Tibial artery (tissue), 4 donors: ENCODE data around the gene DLEC1.

Experiments used
- DNase-seq, 2 donors: peaks; one replicate each; pipeline ENCODE4 v3.0.0-alpha.2; 2019
- H3K27ac ChIP-seq, 2 donors: fragments of 200-600 bp; sonication (generic) in 1 of 2; 1 replicate in 1 of 2; 2 replicates in 1 of 2; pipeline ENCODE4 v1.5.1; 2018 to 2019; ENCODE audit warnings: mild to moderate bottlenecking in 1 of 2
- H3K27me3 ChIP-seq, 2 donors: fragments of 200-600 bp; sonication (generic) in 1 of 2; one replicate each; pipeline versions ENCODE4 v1.5.1 to v1.6.0; 2016 to 2019
- H3K36me3 ChIP-seq, 3 donors: fragments of 200-600 bp; sonication (generic) in 2 of 3; one replicate each; pipeline ENCODE4 v1.5.1; 2016 to 2019; ENCODE audit warnings: mild to moderate bottlenecking in 2 of 3
- H3K4me1 ChIP-seq, 4 donors: fragments of 200-600 bp; sonication (generic) in 2 of 4; 1 replicate in 3 of 4; 2 replicates in 1 of 4; pipeline ENCODE4 v1.5.1; 2016 to 2019
- H3K4me3 ChIP-seq, 2 donors: fragments of 200-600 bp; sonication (generic) in 1 of 2; 1 replicate in 1 of 2; 2 replicates in 1 of 2; pipeline ENCODE4 v1.5.1; 2018 to 2019; ENCODE audit warnings: mild to moderate bottlenecking in 2 of 2
- H3K9me3 ChIP-seq, 3 donors: fragments of 200-600 bp; sonication (generic) in 1 of 3; one replicate each; pipeline ENCODE4 v1.5.1; 2016 to 2019
- intact Hi-C: fragments of 100-400 bp; cut with DNase I; formaldehyde crosslinking; loops from one replicate; pipeline ENCODE4 v1.15.0; 2023; ENCODE audit warnings: low total_unique reads
- TF ChIP-seq, protein P1 (sequence below), 2 experiments: fragments of 200-600 bp in 1 of 2; fragments of 450-650 bp in 1 of 2; IDR thresholded peaks; one replicate each; pipeline ENCODE4 v1.5.1; 2017 to 2019; ENCODE audit warnings: antibody characterized with exemption in 2 of 2, mild to moderate bottlenecking in 1 of 2, moderate library complexity in 1 of 2

Gene DLEC1

DNA sequence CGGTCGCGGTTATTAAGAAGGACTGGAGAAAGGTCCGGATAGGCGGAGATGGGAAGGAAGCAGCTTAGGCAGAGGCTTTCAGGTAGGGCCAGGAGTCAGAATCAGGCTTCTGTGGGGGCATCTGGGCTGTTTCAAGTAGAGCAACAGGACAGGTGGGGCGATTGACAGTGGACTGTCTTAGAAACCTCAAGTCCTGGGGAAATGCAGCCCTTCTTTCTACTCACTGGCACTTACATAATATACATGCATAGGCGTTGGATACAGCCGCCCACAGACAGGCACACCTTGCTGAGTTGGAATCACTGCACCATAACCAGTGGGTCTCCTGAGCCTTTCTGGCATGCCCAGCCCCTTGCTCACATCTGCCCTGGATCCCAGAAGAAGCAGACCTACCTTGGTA lies 100.2 kb downstream of the DLEC1 start:
- Histone ChIP-seq H3K9me3 (no peaks in the 10 kb centered on the region), H3K27ac (peak overlapping the region; percentile 88 to 89), H3K27me3 (no peaks in the 10 kb centered on the region), H3K4me1 (peaks cover 0 to 49% (median 33%) of the 10 kb centered on the region in 4 donors), H3K36me3 (peaks cover 10 to 27% (median 18%) of the 10 kb centered on the region in 3 donors), H3K4me3 (peak overlapping the region; percentile 90 to 97)
- intact Hi-C loops, result loop anchor here (2.0 to 10.0 kb wide), 2 partner anchors 26 to 104 kb away; partner anchors contain the start of genes DLEC1 and OXSR1
- peak in 1 of 2 donors; percentile 48 for DNase-seq
- TF ChIP-seq, protein P1, sequence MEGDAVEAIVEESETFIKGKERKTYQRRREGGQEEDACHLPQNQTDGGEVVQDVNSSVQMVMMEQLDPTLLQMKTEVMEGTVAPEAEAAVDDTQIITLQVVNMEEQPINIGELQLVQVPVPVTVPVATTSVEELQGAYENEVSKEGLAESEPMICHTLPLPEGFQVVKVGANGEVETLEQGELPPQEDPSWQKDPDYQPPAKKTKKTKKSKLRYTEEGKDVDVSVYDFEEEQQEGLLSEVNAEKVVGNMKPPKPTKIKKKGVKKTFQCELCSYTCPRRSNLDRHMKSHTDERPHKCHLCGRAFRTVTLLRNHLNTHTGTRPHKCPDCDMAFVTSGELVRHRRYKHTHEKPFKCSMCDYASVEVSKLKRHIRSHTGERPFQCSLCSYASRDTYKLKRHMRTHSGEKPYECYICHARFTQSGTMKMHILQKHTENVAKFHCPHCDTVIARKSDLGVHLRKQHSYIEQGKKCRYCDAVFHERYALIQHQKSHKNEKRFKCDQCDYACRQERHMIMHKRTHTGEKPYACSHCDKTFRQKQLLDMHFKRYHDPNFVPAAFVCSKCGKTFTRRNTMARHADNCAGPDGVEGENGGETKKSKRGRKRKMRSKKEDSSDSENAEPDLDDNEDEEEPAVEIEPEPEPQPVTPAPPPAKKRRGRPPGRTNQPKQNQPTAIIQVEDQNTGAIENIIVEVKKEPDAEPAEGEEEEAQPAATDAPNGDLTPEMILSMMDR (IDR thresholded peaks at IDR 0.05), result no peak

DNA sequence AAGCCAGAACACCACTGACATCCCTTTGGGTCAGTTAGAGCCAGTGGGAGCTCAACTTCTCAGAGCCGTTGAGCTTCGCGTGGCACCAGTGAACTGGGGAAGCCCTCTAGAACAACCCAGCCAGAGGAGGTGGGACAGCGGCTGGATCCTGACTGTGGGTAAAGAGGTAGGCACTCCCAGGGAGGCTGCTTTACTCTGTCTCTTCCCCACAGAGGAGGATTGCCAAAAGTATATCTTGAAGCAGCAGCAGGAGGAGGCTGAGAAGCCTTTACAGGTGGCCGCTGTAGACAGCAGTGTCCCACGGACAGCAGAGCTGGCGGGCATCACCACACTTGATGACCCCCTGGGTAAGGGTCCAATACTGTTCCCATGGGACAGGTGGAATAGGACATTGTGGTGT lies 100.6 kb downstream of the DLEC1 start:
- Histone ChIP-seq H3K27me3 (no peaks in the 10 kb centered on the region), H3K9me3 (no peaks in the 10 kb centered on the region), H3K4me1 (peaks cover 0 to 44% (median 33%) of the 10 kb centered on the region in 4 donors), H3K27ac (peak overlapping the region in 1 of 2 donors; percentile 89), H3K36me3 (peaks cover 8 to 23% (median 18%) of the 10 kb centered on the region in 3 donors), H3K4me3 (peak overlapping the region; percentile 90 to 97)
- TF ChIP-seq, protein P1 (IDR thresholded peaks at IDR 0.05), result no peak
- DNase-seq, result peak in 1 of 2 donors; percentile 61
- intact Hi-C loops, result loop anchor here (2.0 to 10.0 kb wide), 2 partner anchors 25 to 105 kb away; partner anchors contain the start of genes DLEC1 and OXSR1

DNA sequence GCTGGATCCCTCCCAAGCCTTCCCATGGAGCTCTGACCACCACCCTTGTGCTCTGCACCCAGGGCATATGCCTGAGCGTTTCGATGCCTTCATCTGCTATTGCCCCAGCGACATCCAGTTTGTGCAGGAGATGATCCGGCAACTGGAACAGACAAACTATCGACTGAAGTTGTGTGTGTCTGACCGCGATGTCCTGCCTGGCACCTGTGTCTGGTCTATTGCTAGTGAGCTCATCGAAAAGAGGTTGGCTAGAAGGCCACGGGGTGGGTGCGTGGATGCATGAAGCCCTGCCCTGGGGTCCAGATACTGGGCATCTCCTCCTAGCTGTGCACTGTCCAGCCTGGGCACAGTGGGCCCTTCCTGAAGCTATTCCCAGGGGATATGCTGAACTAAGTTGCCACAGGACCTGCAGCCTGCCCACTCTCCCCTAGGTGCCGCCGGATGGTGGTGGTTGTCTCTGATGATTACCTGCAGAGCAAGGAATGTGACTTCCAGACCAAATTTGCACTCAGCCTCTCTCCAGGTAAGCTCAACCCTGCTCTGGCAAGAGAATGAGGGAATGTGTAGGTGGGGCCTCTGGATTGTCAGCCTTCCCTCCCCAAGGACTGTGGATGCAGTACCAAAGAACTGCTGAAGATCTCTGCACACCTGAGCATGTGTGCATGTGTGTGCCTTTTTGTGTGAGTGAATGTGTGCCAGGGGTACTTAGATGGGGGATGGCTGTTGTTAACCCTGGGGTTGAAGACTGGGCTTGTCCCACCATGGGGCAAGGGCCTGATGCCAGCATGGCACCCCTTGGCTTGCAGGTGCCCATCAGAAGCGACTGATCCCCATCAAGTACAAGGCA lies 101.5 kb downstream of the DLEC1 start:
- Histone ChIP-seq H3K27me3 (no peaks in the 10 kb centered on the region), H3K4me3 (no peak overlapping the region), H3K27ac (no peak overlapping the region), H3K9me3 (no peaks in the 10 kb centered on the region), H3K36me3 (peaks cover 8 to 22% (median 18%) of the 10 kb centered on the region in 3 donors), H3K4me1 (peaks cover 0 to 36% (median 26%) of the 10 kb centered on the region in 4 donors)
- TF ChIP-seq, protein P1 (IDR thresholded peaks at IDR 0.05), result no peak
- DNase-seq, result peak in 1 of 2 donors; percentile 50
- intact Hi-C loops, result no loop called here

DNA sequence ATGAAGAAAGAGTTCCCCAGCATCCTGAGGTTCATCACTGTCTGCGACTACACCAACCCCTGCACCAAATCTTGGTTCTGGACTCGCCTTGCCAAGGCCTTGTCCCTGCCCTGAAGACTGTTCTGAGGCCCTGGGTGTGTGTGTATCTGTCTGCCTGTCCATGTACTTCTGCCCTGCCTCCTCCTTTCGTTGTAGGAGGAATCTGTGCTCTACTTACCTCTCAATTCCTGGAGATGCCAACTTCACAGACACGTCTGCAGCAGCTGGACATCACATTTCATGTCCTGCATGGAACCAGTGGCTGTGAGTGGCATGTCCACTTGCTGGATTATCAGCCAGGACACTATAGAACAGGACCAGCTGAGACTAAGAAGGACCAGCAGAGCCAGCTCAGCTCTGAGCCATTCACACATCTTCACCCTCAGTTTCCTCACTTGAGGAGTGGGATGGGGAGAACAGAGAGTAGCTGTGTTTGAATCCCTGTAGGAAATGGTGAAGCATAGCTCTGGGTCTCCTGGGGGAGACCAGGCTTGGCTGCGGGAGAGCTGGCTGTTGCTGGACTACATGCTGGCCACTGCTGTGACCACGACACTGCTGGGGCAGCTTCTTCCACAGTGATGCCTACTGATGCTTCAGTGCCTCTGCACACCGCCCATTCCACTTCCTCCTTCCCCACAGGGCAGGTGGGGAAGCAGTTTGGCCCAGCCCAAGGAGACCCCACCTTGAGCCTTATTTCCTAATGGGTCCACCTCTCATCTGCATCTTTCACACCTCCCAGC lies 102.4 kb downstream of the DLEC1 start:
- intact Hi-C loops, result no loop called here

DNA sequence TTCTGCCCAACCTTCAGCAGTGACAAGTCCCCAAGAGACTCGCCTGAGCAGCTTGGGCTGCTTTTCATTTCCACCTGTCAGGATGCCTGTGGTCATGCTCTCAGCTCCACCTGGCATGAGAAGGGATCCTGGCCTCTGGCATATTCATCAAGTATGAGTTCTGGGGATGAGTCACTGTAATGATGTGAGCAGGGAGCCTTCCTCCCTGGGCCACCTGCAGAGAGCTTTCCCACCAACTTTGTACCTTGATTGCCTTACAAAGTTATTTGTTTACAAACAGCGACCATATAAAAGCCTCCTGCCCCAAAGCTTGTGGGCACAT lies 102.9 kb downstream of the DLEC1 start:
- Histone ChIP-seq H3K27ac (no peak overlapping the region), H3K4me3 (no peak overlapping the region)
- intact Hi-C loops, result no loop called here

More for the DNA sequence above, 102.4 kb downstream of the DLEC1 start:
- peaks cover 0 to 28% (median 19%) of the 10 kb centered on the region in 4 donors for H3K4me1 ChIP-seq
- H3K9me3 ChIP-seq, result no peaks in the 10 kb centered on the region
- no peak overlapping the region for H3K27ac ChIP-seq
- H3K27me3 ChIP-seq, result no peaks in the 10 kb centered on the region
- TF ChIP-seq, protein P1 (IDR thresholded peaks at IDR 0.05), result no peak
- peak in 1 of 2 donors; percentile 48 for DNase-seq
- peaks cover 8 to 22% (median 18%) of the 10 kb centered on the region in 3 donors for H3K36me3 ChIP-seq
- H3K4me3 ChIP-seq, result no peak overlapping the region

More for the DNA sequence above, 102.9 kb downstream of the DLEC1 start:
- TF ChIP-seq, protein P1 (IDR thresholded peaks at IDR 0.05), result no peak
- Histone ChIP-seq H3K27me3 (no peaks in the 10 kb centered on the region), H3K36me3 (peaks cover 8 to 22% (median 18%) of the 10 kb centered on the region in 3 donors), H3K9me3 (no peaks in the 10 kb centered on the region), H3K4me1 (peaks cover 0 to 28% (median 19%) of the 10 kb centered on the region in 4 donors)
- no peak for DNase-seq
